Endothelial cell of umbilical vein (primary cell): Measurements from ENCODE around the gene PLEKHA5. TPM values are rescaled to one million over a fixed set of nuclear protein-coding genes. Genes with fewer than 3 reads are reported as not detected.
A peak's percentile ranks its signal among the peaks of the same experiment; 100 is the strongest.

Experiments
- BruUV-seq: library from RNA; stranded (reverse); fragments of 400-500 nt; replicated peaks from 2 replicates; lab custom pipeline; 2021; lab: Mats Ljungman, UMichigan
- CTCF ChIA-PET: fragments of 300-600, 350-600 bp; sonication (Branson Sonifier 250); formaldehyde crosslinking; loops from one replicate; lab custom pipeline; 2021; ENCODE audit warnings: antibody characterized with exemption, inconsistent platforms; lab: Charles Lee
- POLR2A ChIA-PET: fragments of 300-600, 350-600 bp; sonication (Branson Sonifier 250); formaldehyde crosslinking; loops from one replicate; lab custom pipeline; 2021; ENCODE audit warnings: antibody characterized with exemption, inconsistent platforms; lab: Charles Lee
- DNase-seq: peaks from one replicate; pipeline ENCODE4 v3.0.0-alpha.2; 2011; ENCODE audit warnings: low read depth, low spot score
- FAIRE-seq: peaks from 2 replicates; lab custom pipeline; 2011; peaks lifted over from hg19 to GRCh38; lab: Jason Lieb, UNC
- H2AFZ ChIP-seq: 2 replicates; pipeline ENCODE4 v1.6.0; 2012; ENCODE audit warnings: low read depth, low read length, control low read depth, inconsistent platforms
- H3K27ac ChIP-seq: 2 replicates; pipeline ENCODE4 v1.5.1; 2011; ENCODE audit warnings: low read depth, mild to moderate bottlenecking, control low read depth, low read length, moderate library complexity; ENCODE audit not compliant: insufficient read depth
- H3K27me3 ChIP-seq, 2 experiments: 2 replicates each; pipeline versions ENCODE4 v1.6.0 to v1.6.1; 2011; ENCODE audit warnings: low read length in 2 of 2, mixed read lengths in 1 of 2; ENCODE audit not compliant: control insufficient read depth in 2 of 2, insufficient read depth in 2 of 2
- H3K36me3 ChIP-seq, 2 experiments: 2 replicates in 1 of 2; 3 replicates in 1 of 2; pipeline ENCODE4 v1.5.1; 2011; ENCODE audit warnings: low read length in 2 of 2, mild to moderate bottlenecking in 1 of 2, moderate library complexity in 1 of 2; ENCODE audit not compliant: control insufficient read depth in 2 of 2, insufficient read depth in 2 of 2; ENCODE audit errors: extremely low read depth in 1 of 2
- H3K4me1 ChIP-seq: 3 replicates; pipeline ENCODE4 v1.5.1; 2011; ENCODE audit warnings: mild to moderate bottlenecking, low read length; ENCODE audit not compliant: control insufficient read depth, insufficient read depth; ENCODE audit errors: extremely low read depth
- H3K4me2 ChIP-seq: 2 replicates; pipeline ENCODE4 v1.6.1; 2011; ENCODE audit warnings: low read length, control low read depth, mixed read lengths; ENCODE audit not compliant: insufficient read depth
- H3K4me3 ChIP-seq, 3 experiments: fragments of 200-600 bp in 1 of 3; sonication (generic), shearing (Covaris generic) in 1 of 3; replicated peaks in 1 of 3; 2 replicates each; pipeline ENCODE4 v1.5.1; 2011 to 2016; ENCODE audit warnings: control low read depth in 3 of 3, low read length in 3 of 3, mild to moderate bottlenecking in 2 of 3, inconsistent platforms in 1 of 3, low read depth in 1 of 3, moderate library complexity in 1 of 3; ENCODE audit not compliant: insufficient read depth in 1 of 3
- H3K79me2 ChIP-seq: 2 replicates; pipeline ENCODE4 v1.6.0; 2012; ENCODE audit warnings: low read length, inconsistent platforms; ENCODE audit not compliant: control insufficient read depth, insufficient read depth
- H3K9ac ChIP-seq: replicated peaks from 2 replicates; pipeline ENCODE3; 2011; ENCODE audit warnings: low read length, control low read depth; ENCODE audit not compliant: insufficient read depth; ENCODE audit errors: extremely low read depth
- H3K9me1 ChIP-seq: replicated peaks from 3 replicates; pipeline ENCODE4 v1.6.0; 2011; ENCODE audit warnings: mild to moderate bottlenecking, low read length; ENCODE audit not compliant: control insufficient read depth, insufficient read depth; ENCODE audit errors: extremely low read depth
- H3K9me3 ChIP-seq: replicated peaks from 2 replicates; pipeline ENCODE4 v1.5.1; 2012; ENCODE audit warnings: low read length, inconsistent platforms; ENCODE audit not compliant: control insufficient read depth, insufficient read depth
- H4K20me1 ChIP-seq: replicated peaks from 2 replicates; pipeline ENCODE3; 2011; ENCODE audit warnings: mild to moderate bottlenecking, low read length; ENCODE audit not compliant: control insufficient read depth, insufficient read depth; ENCODE audit errors: extremely low read depth
- CTCF ChIP-seq, 2 donors: IDR thresholded peaks; 1 replicate in 1 of 2; 2 replicates in 1 of 2; pipeline ENCODE4 v1.5.1; 2011; ENCODE audit warnings: low read length in 2 of 2, mild to moderate bottlenecking in 2 of 2, moderate library complexity in 2 of 2, control low read depth in 1 of 2, inconsistent platforms in 1 of 2, low read depth in 1 of 2; ENCODE audit not compliant: insufficient read depth in 1 of 2; ENCODE audit errors: extremely low read depth in 1 of 2
- EZH2 ChIP-seq: IDR thresholded peaks from 2 replicates; pipeline ENCODE4 v1.6.1; 2012; ENCODE audit warnings: borderline replicate concordance, low read depth, mild to moderate bottlenecking, moderate library complexity, low read length, inconsistent platforms; ENCODE audit not compliant: severe bottlenecking
- FOS ChIP-seq: IDR thresholded peaks from 2 replicates; pipeline ENCODE4 v1.6.1; 2011; ENCODE audit warnings: mild to moderate bottlenecking, low read length, moderate library complexity, borderline replicate concordance; ENCODE audit not compliant: insufficient read depth
- GATA2 ChIP-seq: IDR thresholded peaks from 2 replicates; pipeline ENCODE4 v1.7.0; 2011; ENCODE audit warnings: low read depth, mild to moderate bottlenecking, moderate library complexity, mixed read lengths, low read length; ENCODE audit not compliant: insufficient read length, insufficient read depth
- JUN ChIP-seq: IDR thresholded peaks from 2 replicates; pipeline ENCODE4 v1.6.1; 2011; ENCODE audit warnings: borderline replicate concordance, low read depth; ENCODE audit not compliant: insufficient read length, insufficient read depth
- MYC ChIP-seq: IDR thresholded peaks from one replicate; pipeline ENCODE4 v1.6.1; 2011; ENCODE audit warnings: mild to moderate bottlenecking, low read depth, low read length
- POLR2A ChIP-seq: IDR thresholded peaks from 2 replicates; pipeline ENCODE4 v1.6.1; 2012; ENCODE audit warnings: low read depth, mild to moderate bottlenecking, control low read depth, low read length
- POLR2AphosphoS5 ChIP-seq: IDR thresholded peaks from 2 replicates; pipeline ENCODE4 v1.6.1; 2012; ENCODE audit warnings: low read depth, mild to moderate bottlenecking, control low read depth, low read length, moderate library complexity; ENCODE audit not compliant: insufficient read depth
- dilution Hi-C: fragments of 300-500 bp; cut with MboI; formaldehyde crosslinking; loops from one replicate; pipeline ENCODE4 v1.15.0; 2019; ENCODE audit warnings: low sequenced_read_pairs; ENCODE audit not compliant: extremely low pct_ligation_motif_present
- intact Hi-C: fragments of 100-400 bp; cut with micrococcal nuclease; formaldehyde crosslinking; loops from one replicate; pipeline ENCODE4 v1.10.0; 2022
- polyA plus RNA-seq, 4 experiments: library from polyadenylated mRNA; depleted of rRNA in 3 of 4; stranded (reverse) in 3 of 4; unstranded in 1 of 4; fragments of >200 nt; gene quantifications; 2 replicates each; pipeline versions ENCODE4 v1.2.1 to v1.2.3, GENCODE V29; 2011 to 2012; ENCODE audit warnings: missing spikeins in 1 of 4
- total RNA-seq: library from RNA; stranded (reverse); gene quantifications from 2 replicates; pipeline ENCODE4 v1.2.3, GENCODE V29; 2021
- TF ChIP-seq, protein P1 (sequence below): IDR thresholded peaks from 2 replicates; pipeline ENCODE4 v1.6.1; 2011; ENCODE audit not compliant: insufficient read depth, insufficient read length

The PLEKHA5 gene
- total and polyA plus RNA-seq, 2 donors (not counting 3 experiments of a cell fraction or from before 2014, with no cell fraction given): 2.5 to 12.7 TPM

GRCh38 chr12:19263672-19264071 is 134.1 kb downstream of the PLEKHA5 start:
- H3K79me2 ChIP-seq: no peaks in the 10 kb centered on the region
- no peaks in the 10 kb centered on the region for H3K9me1 ChIP-seq
- BruUV-seq: no TSS peak
- no peak overlapping the region for H3K4me3 ChIP-seq
- H3K4me2 ChIP-seq: peak overlapping the region; percentile 11
- H3K27me3 ChIP-seq: no peaks in the 10 kb centered on the region
- no peaks in the 10 kb centered on the region for H3K9me3 ChIP-seq
- no peaks in the 10 kb centered on the region for H4K20me1 ChIP-seq
- DNase-seq (peak; percentile 56), FAIRE-seq (peak; percentile 59)
- TF ChIP-seq MYC (no peak), JUN (no peak), GATA2 (no peak), EZH2 (no peak)
- TF ChIP-seq, protein P1, sequence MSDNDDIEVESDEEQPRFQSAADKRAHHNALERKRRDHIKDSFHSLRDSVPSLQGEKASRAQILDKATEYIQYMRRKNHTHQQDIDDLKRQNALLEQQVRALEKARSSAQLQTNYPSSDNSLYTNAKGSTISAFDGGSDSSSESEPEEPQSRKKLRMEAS: no peak
- intact Hi-C loops (no loop called here), dilution Hi-C loops (no loop called here)
- ChIA-PET POLR2A (no interaction called here), CTCF (interaction anchor here (1.2 kb wide), 1 partner anchor 15 kb away, joined by 3 read pairs; no protein-coding TSS in a partner anchor)
- no peak overlapping the region for H3K27ac ChIP-seq
- no peak overlapping the region for H3K9ac ChIP-seq
- H3K4me1 ChIP-seq: peaks cover 4% of the 10 kb centered on the region
- H3K36me3 ChIP-seq: no peaks in the 10 kb centered on the region
- H2AFZ ChIP-seq: peak overlapping the region; percentile 5

DNA sequence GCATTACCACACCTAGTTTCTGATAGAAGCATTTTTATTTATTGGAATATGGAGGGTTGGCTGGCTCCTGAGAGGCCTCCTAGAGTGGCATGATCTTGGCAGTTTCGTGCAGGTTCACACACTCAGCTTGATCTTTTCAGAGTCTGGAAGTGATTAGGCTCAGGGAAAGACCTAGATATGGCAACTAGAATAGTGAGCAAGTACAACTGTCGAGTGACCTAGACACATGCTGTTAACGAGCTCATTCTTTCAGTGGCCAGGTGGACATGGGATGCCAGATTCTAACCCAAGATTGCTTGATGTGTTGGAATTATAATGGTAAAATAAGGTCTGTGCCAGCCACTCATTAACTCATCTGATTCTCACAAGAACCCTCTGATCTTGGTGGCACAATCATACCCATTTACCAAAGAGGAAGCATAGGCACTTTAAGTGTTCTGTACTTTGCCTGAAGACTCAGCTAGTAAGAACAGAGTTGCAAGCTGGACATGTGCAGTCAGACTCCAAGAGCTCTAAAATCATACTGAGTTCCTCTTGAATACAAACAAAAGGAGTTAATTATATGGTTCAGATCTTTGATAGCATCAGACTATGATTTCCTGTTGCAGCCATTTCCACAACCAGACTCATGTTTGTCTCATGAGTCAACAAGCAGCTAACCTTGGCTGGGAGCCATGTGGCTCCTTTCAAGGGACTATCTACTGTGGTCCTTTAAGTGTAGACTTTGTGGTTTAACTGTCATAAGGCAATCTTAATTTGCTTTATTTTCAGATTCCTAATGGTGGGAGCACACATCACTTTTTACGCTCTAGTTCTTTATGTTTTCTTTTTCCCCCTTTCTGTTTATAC is 144.2 kb downstream of the PLEKHA5 start:
- Histone ChIP-seq H4K20me1 (no peaks in the 10 kb centered on the region), H3K27ac (peak overlapping the region; percentile 71), H3K4me2 (peak overlapping the region; percentile 64), H2AFZ (no peak overlapping the region), H3K4me1 (peaks cover 19% of the 10 kb centered on the region), H3K27me3 (no peaks in the 10 kb centered on the region), H3K4me3 (no peak overlapping the region), H3K79me2 (no peaks in the 10 kb centered on the region), H3K36me3 (no peaks in the 10 kb centered on the region), H3K9me1 (no peaks in the 10 kb centered on the region), H3K9ac (no peak overlapping the region), H3K9me3 (no peaks in the 10 kb centered on the region)
- FAIRE-seq: peak; percentile 91
- intact Hi-C loops: loop anchor here (1.0 to 5.0 kb wide), 3 partner anchors 83 to 302 kb away; no protein-coding TSS in a partner anchor
- ChIA-PET POLR2A (no interaction called here), CTCF (interaction anchor here (0.7 to 1.9 kb wide), 9 partner anchors 11 to 143 kb away, joined by 3 to 9 read pairs (median 4); no protein-coding TSS in a partner anchor)
- dilution Hi-C loops: no loop called here
- BruUV-seq: no TSS peak
- DNase-seq: peak; percentile 96
- TF ChIP-seq POLR2AphosphoS5 (peak; percentile 83), POLR2A (no peak), EZH2 (no peak), MYC (no peak), CTCF (IDR thresholded peaks at IDR 0.05; ENCODE audit: extremely low read depth in 1 of 2, insufficient read depth in 1 of 2, low read depth in 1 of 2, low read length in 2 of 2) (no peak), FOS (peak; percentile 89), JUN (peak; percentile 92), GATA2 (peak; percentile 99)
- TF ChIP-seq, protein P1: peak; percentile 9
